Hippocampal formation (tissue), 2 donors: ENCODE results near the gene DYRK1B.
"Not testable (repeated sequence)": the region's sequence is repeated elsewhere in the genome, so short reads cannot be mapped to it uniquely, and the experiment has no call there.

Experiments used
- DNase-seq, 2 donors: peaks; one replicate each; lab custom pipeline; 2025; lab: John Stamatoyannopoulos, UW

Gene DYRK1B

GRCh38 chr19:39830847-39831246, 3.1 kb downstream of the DYRK1B start:
- DNase-seq: no peak

GRCh38 chr19:39830406-39830805, 3.6 kb downstream of the DYRK1B start:
- DNase-seq: no peak

GRCh38 chr19:39829702-39830275, 4.2 kb downstream of the DYRK1B start:
- DNase-seq: no peak

GRCh38 chr19:39828654-39829032, 5.3 kb downstream of the DYRK1B start:
- DNase-seq: no peak

- DNase-seq: no peak
Measured at GRCh38 chr19:39828015-39828653, 5.8 kb downstream of the DYRK1B start.

- DNase-seq: no peak
Measured at GRCh38 chr19:39827216-39827615, 6.7 kb downstream of the DYRK1B start.

- DNase-seq: no peak
Measured at GRCh38 chr19:39826311-39826945, 7.5 kb downstream of the DYRK1B start.

- no peak for DNase-seq
Measured at GRCh38 chr19:39825531-39826076, 8.4 kb downstream of the DYRK1B start.

GRCh38 chr19:39825093-39825463, 8.9 kb downstream of the DYRK1B start:
- DNase-seq: no peak

- peak; percentile 93 to 99 for DNase-seq
Measured at GRCh38 chr19:39824143-39825092, 9.5 kb downstream of the DYRK1B start.

- no peak for DNase-seq
Measured at GRCh38 chr19:39823686-39824085, 10.3 kb downstream of the DYRK1B start.

- DNase-seq: no peak
Measured at GRCh38 chr19:39820696-39821095, 13.3 kb downstream of the DYRK1B start.

- no peak for DNase-seq
Measured at GRCh38 chr19:39819786-39820185, 14.2 kb downstream of the DYRK1B start.

GRCh38 chr19:39818626-39819097, 15.3 kb downstream of the DYRK1B start:
- DNase-seq: no peak

- DNase-seq: no peak
Measured at GRCh38 chr19:39817888-39818561, 15.9 kb downstream of the DYRK1B start.

GRCh38 chr19:39816287-39817048, 17.5 kb downstream of the DYRK1B start:
- no peak for DNase-seq

GRCh38 chr19:39814595-39814994, 19.4 kb downstream of the DYRK1B start:
- DNase-seq: no peak

GRCh38 chr19:39814111-39814510, 19.9 kb downstream of the DYRK1B start:
- DNase-seq: not testable (repeated sequence)

GRCh38 chr19:39813264-39813993, 20.5 kb downstream of the DYRK1B start:
- DNase-seq: no peak

- DNase-seq: no peak
Measured at GRCh38 chr19:39811064-39811463, 22.9 kb downstream of the DYRK1B start.
